ENCODE results near the gene PIGQ.
A peak's percentile ranks its signal among the peaks of the same experiment; 100 is the strongest.

The PIGQ gene

DNA sequence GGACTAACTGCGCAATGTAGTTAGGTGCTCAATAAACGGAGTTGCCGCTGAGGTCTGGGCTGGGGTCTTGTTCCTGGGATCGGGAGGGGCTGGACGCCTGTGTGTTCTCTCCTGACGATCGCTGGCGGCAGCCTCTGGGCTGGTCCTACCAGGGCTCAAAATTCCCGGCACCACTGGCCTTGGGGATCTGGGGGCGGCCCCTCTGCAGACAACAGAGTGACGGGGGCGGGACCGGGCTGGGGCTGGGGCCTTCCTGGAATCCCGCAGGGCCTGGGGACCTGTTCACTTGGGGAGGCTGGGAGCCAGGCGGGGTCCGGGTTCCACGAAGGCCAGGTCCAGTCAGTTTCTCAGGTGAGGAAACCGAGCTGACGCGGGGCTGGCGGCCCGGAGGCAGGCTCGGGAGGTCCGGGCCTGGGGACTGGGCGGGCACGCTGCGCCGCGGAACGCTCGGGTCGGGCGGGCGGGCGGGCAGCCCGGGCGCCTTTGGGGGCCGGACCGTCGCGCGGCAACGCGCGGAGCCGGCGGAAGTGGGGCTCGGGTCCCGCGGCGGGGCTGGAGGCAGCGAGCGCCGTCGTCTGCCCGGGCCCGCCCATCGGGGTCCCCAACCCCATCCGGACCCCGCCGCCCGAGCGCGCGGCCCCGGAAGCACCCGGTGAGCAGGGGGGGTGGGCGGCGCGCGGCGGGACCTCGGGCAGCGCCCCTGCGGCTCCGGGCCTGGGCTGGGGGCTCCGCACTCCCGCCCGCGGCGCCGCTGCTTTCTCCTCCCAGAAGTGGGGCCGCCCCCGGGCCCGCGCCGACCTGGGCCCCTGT is at the start of gene PIGQ:
TSS of gene PIGQ (plus strand) at position 524 of the 810 bp plus-strand sequence. CDS start 4,107 bp downstream, outside the sequence.
- DNase-seq = peak; percentile 68

DNA sequence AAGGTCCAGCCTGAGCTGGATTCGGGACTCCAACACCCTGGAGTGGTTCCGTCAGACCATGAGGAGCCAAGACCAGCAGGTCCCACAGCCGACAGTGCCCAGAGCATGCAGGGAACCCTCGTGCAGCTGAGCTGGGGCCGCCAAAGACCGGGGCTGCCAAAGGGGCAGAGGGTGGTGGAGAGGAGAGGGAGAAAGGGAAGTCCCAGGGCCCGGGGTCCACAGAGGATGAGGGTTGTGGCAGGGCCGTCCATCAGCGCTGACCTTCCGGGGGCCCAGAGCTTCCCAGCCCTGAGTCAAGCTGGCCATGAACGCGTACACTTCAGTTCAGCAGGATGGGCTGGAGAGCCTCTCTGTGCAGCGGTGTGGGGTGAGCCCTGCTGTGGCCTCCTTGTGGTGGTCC is 48.9 kb upstream of the PIGQ start:
- no peak for DNase-seq

DNA sequence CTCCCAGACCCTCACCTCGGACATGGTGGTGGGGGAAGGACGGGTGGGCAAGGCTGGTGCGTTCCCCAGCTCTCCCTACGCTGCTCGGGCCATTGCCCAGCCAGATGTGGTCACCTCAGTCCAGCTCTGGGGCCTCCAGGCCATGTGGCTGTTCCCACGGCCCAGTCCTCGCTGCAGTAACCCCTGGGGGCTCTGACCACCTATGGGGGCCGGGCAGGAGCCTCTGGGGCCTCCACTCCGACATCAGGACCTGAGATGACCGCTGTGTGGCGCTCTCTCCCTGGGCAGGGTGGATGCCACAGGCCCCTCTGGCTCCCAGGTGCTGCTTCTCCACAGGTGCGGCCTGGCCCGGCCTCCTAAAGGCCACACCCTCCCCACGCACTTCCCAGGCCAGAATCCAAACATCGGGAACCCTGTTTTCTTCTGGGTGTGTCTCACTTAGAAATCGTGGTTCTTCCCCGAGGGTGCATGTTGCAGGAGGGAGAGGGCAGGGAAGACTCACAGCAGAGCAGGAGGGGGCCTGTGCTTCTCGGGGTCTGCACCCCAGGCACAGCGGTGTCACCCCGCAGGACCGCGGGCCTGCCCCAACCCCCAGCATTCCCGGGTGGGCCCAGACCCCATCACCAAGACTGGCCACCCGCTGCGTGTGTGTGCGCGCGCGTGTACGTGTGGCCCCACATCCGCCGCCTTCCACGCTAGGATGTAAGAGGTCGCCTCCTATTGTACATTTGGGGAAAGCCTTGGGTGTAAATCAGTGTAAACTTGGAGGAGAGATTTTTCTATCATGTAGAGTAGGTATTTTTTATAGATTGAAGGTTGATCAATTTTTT is 48.2 kb upstream of the PIGQ start:
- no peak for DNase-seq

GRCh38 chr16:522320-523096 is 47.3 kb upstream of the PIGQ start:
- no peak for DNase-seq

DNA sequence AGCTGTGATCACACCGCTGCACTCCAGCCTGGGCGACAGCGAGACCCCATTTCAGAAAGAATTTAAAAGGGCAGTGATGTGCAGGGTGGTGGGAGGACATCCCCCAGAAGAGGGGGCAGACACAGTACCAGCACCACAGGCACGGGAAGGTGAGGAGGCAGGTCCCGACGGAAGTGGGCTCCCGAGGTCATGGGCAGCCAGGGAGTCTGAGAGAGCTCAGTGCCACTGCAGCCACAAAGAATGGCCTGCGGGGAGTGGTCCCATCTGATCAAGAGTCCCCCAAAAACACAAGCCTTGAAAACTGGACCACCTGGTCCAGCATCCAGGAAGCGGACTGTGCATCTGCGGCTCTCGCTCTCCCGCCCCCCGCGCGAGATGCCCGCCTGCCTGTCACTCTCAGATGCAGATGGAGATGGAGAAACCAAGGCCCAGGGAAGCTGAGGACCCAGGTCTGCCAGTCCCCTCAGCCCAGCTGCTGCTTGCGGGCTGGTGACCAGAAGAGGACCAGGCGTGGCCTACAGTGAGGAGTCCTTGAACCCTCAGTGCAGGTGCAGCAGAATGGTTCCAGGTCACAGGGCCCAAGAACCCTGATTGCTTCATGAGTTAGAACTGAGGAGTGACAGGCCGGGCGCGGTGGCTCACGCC is 46.5 kb upstream of the PIGQ start:
- no peak for DNase-seq

DNA sequence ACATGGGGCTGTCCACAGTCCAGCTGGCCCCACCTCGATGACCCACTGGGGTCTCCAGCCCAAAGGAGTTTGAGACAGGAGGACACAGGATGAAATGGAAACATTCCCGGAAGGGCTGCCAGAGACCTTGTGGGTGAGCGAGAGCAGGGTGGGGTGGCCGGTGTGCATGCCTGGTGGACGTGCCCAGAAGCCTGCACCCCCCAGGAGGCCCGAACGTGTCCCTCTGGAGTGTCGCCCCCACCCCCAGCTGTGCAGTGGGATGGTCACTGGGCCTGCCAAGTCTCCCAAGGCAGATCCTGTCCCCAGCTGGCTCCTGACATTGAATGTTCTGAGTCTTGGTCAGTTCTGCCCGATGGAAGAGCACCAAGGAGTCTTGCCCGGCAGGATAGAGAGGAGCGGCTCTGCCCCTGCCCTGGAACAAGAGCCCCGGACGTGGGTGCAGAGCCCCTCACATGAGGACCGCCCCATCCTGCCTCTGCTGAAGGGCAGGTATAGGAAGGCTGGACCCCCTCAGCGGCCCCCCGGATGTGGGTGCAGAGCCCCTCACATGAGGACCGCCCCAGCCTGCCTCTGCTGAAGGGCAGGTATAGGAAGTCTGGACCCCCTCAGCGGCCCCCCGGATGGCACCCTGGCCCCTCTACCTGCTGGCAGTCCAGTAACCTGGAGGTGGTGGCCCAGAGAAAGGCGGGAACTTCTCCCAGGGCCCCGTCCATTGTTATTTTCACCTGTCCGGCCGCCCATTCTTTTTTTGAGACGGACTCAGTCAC is 45.3 kb upstream of the PIGQ start:
- DNase-seq = no peak

- DNase-seq = no peak
Observed at GRCh38 chr16:525123-525519, 44.6 kb upstream of the PIGQ start.

- DNase-seq = peak; percentile 93
Observed at GRCh38 chr16:525520-526180, 44.1 kb upstream of the PIGQ start.

DNA sequence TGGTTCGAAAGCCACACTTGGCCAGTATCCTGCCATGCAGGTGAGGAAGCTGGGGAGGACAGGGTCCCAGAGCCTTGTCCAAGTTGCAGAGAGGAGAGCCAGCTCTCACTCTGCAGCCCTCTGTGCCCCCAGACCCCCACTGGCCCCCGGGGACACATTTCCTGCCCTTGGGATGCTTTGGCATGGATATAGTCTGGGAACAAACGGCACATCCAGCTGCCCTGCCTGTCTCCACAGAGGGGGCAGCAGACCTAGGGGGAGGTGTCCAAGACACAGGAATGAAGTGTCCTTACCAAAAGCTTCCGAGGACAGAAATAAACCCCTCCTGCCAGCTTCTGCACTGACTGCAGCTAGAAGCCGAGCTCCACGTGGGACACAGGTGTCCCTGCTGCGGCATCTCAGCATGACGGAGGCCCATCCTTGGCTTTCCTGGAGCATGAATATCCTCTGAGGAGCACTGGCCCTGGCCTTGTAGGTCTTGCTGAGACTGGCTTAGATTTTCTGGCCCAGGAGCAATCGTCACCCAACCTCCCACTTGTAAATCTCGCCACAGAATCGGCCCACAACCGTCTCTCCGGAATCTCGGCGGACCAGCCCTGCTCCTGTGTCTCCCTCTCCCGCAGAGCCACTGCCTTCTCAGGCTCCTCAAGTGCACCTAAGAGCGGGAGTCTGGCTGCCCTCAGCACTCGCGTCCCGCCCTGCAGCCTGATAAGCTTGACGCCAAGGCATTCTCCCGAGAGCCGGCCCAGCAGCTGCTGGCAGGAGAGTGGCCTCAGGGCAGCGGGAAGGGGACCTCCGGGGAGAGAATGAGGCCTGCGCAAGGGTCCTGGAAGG is 43.4 kb upstream of the PIGQ start:
- DNase-seq = peak; percentile 45

DNA sequence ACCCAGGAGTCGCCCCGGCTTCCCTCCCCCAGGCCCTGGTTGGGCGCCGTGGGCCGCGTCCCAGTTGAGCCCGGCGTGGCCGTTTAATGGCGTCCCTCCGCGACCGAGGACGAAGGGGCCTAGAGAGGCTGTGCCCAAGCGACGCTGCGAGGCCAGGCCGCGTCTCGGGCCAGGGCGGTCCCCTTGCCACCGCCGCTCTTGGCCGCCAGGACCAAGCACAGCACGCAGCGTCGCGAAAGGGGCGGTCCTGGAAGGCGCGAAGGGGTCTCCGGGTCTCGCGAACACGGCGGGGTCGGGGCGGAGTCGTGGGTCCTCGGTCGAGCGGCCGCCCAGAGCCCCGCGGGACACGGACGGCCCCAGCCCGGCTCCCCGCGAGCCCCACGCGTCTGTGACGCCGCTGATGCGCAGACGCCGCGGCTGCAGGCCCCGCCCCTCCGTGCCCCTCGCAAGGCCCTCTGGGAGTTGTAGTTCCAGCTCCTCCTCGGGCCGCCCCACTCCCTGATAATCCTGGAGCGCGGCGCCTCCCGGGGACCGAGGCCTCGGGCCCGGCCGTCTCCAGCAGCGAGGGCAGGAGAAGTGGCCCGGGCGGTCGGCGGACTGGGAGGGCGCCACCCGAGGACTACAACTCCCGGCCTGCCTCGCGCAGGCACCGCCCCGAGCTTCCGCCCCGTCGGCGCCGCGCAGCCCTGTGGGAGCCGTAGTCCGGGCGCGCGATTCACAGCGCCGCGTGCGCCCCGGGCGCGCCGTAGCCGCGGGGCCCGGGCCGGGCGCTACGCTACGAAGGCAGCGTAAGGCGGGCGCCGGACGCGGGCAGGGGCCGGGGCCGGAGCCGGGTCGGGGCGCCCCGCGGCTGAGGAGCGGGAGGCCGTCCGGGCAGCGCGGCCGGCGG is 42.5 kb upstream of the PIGQ start, which contains the start of gene CAPN15:
TSS of gene CAPN15 (plus strand) at position 698 of the 889 bp plus-strand sequence. CDS start 19,127 bp downstream, outside the sequence.
- peak; percentile 87 for DNase-seq

DNA sequence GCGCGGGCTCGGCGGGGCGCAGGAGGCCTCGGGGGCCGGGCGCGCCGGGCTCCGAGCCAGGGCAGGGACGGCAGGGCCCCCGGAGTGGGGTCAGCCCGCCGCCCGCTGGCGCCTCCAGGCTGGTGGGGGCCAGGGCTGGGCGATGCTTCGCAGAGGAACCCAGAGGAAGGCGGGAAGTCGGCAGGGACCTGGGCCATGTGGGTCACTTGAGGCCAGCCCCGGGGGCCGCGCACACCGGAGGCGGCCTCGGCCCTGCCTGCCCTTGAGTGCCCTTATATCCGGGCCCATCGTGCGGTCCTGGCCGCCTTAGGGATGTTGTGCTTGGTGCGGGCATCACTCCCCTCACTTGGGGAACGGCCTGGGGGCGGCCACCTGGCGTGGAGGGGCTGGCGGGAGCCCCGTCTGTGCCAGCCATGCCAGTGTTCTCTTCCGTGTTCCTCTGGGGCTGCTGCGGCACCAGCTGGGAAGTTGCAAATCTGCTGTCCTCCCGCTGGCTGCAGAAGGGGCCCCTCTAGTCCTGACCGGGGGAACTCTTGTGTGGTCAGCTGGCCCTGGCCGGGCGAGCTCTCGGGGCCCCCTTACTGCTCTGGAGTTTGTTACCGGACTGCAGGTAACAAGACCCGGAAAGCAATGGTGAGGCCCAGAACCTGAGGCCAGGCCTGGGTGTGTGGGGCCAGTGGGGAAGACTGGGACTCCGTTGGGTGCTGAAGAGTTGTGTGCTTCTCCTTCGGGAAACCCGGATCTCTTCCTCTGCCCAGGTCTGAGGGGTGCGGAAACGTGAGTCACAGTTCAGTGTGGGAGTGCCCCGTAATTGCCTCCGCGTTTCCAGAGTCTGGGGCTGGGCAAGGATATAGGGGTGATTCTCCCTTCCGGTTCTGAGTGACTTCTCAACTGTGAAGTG is 41.4 kb upstream of the PIGQ start:
- peak; percentile 88 for DNase-seq

DNA sequence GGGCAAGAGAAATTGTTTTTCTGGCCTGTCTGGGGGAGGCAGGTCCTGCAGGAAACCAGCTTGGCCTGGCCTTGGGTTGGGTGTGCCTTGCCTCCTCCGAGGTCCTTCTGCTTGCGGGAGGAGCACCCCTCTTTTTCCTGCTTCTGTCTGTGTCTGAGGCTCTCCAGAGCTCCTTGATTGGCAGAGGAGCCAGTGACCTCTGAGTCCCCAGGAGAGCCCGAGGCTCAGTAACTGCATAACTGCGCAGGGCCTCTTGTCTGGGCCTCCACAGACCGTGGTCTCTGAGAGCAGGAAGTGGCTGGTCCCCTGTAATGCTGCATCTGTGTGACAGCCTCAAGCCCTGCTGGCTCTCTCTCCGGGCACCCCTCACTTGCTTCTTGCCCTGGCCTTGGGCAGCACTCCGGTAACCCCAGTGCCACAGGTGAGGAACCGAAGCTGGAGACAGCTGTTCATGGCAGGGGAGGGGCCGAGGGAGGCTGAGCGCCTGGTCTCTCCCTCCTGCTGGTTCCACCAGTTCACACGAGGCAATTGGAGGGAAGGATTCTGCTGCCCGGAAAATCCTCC is 40.7 kb upstream of the PIGQ start:
- DNase-seq = no peak

GRCh38 chr16:530111-530817 is 39.5 kb upstream of the PIGQ start:
- no peak for DNase-seq

- no peak for DNase-seq
Observed at GRCh38 chr16:531494-532125, 38.2 kb upstream of the PIGQ start.

DNA sequence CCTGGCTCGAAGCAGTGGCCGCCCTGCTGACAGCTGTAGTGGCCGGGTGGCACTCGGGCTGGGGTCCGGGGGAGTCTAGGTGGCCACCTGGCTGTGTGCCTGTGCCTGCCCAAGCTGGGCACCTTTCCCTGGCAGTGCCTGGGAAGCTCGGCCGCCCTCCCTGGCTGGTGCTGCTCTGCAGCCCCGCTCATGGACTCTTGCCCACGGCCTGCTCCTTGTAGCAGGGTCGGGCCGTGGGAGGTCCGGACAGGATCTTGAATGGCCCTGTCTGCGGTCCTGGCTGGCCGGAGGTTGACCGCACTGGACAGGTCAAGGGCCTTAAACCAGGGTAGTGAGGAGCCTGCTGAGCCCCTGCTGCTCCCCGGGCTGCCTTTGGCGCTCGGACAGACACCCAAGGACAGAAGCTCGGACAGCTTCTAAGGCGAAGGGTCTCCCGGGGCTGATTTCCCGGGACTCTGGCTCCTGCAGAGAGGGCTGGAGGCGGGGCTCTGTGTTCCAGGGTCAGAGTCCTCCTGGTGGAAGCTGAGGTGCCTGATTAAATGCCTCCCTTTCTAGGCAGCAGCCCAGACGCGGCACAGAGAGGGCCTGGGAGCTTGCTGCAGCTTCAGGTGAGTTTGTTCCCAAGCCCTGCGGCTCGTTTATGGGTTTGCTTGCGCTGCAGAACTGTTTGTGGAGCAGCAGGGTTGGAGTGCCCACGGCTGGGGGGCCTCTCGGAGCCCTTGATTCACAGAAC is 36.2 kb upstream of the PIGQ start:
- no peak for DNase-seq

DNA sequence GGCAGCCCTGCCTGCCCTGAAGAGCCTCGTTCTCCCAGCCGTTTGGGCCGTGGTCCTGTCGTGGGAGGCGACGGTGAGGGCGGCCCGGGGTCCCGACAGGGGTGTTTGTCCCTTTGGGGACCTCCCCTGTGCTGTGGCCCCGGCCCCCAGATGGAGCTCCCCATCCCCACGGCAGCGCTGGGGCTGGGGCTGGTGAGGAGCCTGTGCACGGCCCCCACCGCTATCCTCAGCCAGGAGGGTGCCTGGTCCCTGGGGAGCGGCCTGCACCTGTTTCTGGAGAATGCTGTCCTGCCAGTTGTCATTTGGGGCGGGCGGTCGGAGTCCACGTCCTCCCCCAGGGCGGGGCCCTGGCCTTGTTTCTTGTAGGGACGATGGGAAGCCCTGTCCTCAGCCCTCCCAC is 35.6 kb upstream of the PIGQ start:
- DNase-seq = no peak
